Neuronal stem cell (in vitro differentiated cells): ENCODE results near the gene MSMP.

Experiments used
- DNase-seq: peaks from one replicate; pipeline ENCODE4 v3.0.0-alpha.2; 2013; ENCODE audit warnings: low spot score
- H2AFZ ChIP-seq: one replicate; pipeline ENCODE4 v1.6.1; 2013; ENCODE audit warnings: mild to moderate bottlenecking, low read length, inconsistent platforms
- H2AK5ac ChIP-seq: 2 replicates; pipeline ENCODE4 v1.6.1; 2013; ENCODE audit warnings: low read depth, mild to moderate bottlenecking, inconsistent platforms, low read length, moderate library complexity, mixed read lengths
- H2BK120ac ChIP-seq: 2 replicates; pipeline ENCODE4 v1.6.1; 2013; ENCODE audit warnings: low read depth, mild to moderate bottlenecking, inconsistent platforms, low read length, moderate library complexity, mixed read lengths
- H2BK12ac ChIP-seq: one replicate; pipeline ENCODE4 v1.6.1; 2013; ENCODE audit warnings: low read length, inconsistent platforms
- H2BK15ac ChIP-seq: 2 replicates; pipeline ENCODE4 v1.6.1; 2013; ENCODE audit warnings: mild to moderate bottlenecking, low read length, inconsistent platforms, mixed read lengths
- H2BK5ac ChIP-seq: one replicate; pipeline ENCODE4 v1.6.1; 2013; ENCODE audit warnings: inconsistent platforms, mild to moderate bottlenecking, low read length, moderate library complexity
- H3K14ac ChIP-seq: one replicate; pipeline ENCODE4 v1.6.1; 2013; ENCODE audit warnings: low read length, inconsistent platforms
- H3K18ac ChIP-seq: 2 replicates; pipeline ENCODE4 v1.6.1; 2013; ENCODE audit warnings: low read length, inconsistent platforms
- H3K23ac ChIP-seq: 2 replicates; pipeline ENCODE4 v1.6.1; 2013; ENCODE audit warnings: low read depth, mild to moderate bottlenecking, mixed read lengths, low read length, inconsistent platforms; ENCODE audit not compliant: poor library complexity
- H3K27ac ChIP-seq: replicated peaks from 3 replicates; pipeline ENCODE4 v1.5.1; 2013; ENCODE audit warnings: low read length, inconsistent platforms
- H3K27me3 ChIP-seq, 3 experiments: 2 replicates each; pipeline ENCODE4 v1.6.1; 2013; ENCODE audit warnings: low read length in 3 of 3, mild to moderate bottlenecking in 2 of 3, inconsistent platforms in 1 of 3, low read depth in 1 of 3, mixed read lengths in 1 of 3, moderate library complexity in 1 of 3; ENCODE audit not compliant: control insufficient read depth in 3 of 3, insufficient read depth in 3 of 3
- H3K36me3 ChIP-seq, 2 donors: replicated peaks in 1 of 2; 2 replicates each; pipeline ENCODE4 v1.6.1; 2013; ENCODE audit warnings: low read length in 2 of 2; ENCODE audit not compliant: control insufficient read depth in 2 of 2, insufficient read depth in 2 of 2
- H3K4ac ChIP-seq: 2 replicates; pipeline ENCODE4 v1.6.1; 2013; ENCODE audit warnings: inconsistent platforms, mild to moderate bottlenecking, low read length, moderate library complexity
- H3K4me1 ChIP-seq, 2 donors: 1 replicate in 1 of 2; 2 replicates in 1 of 2; pipeline ENCODE4 v1.6.1; 2013; ENCODE audit warnings: low read length in 2 of 2, low read depth in 1 of 2; ENCODE audit not compliant: control insufficient read depth in 2 of 2, insufficient read depth in 1 of 2
- H3K4me2 ChIP-seq: one replicate; pipeline ENCODE4 v1.6.1; 2013; ENCODE audit warnings: mild to moderate bottlenecking, low read length, inconsistent platforms; ENCODE audit not compliant: insufficient read depth, poor library complexity, severe bottlenecking
- H3K4me3 ChIP-seq, 2 donors: 2 replicates each; pipeline ENCODE4 v1.5.1; 2013; ENCODE audit warnings: low read length in 2 of 2, mild to moderate bottlenecking in 2 of 2, inconsistent platforms in 1 of 2, moderate library complexity in 1 of 2
- H3K79me1 ChIP-seq: one replicate; pipeline ENCODE4 v1.6.1; 2013; ENCODE audit warnings: low read depth, mild to moderate bottlenecking, inconsistent platforms, low read length, moderate library complexity
- H3K9ac ChIP-seq: one replicate; pipeline ENCODE4 v1.6.1; 2013; ENCODE audit warnings: mild to moderate bottlenecking, low read depth, low read length, inconsistent platforms; ENCODE audit not compliant: poor library complexity
- H3K9me3 ChIP-seq, 2 donors: replicated peaks in 1 of 2; 2 replicates each; pipeline versions ENCODE3 to v1.6.1; 2013; ENCODE audit warnings: low read length in 2 of 2, mild to moderate bottlenecking in 2 of 2, inconsistent platforms in 1 of 2, low read depth in 1 of 2, mixed read lengths in 1 of 2, moderate library complexity in 1 of 2; ENCODE audit not compliant: control insufficient read depth in 2 of 2, insufficient read depth in 1 of 2
- H4K8ac ChIP-seq: one replicate; pipeline ENCODE4 v1.6.1; 2013; ENCODE audit warnings: low read depth, mild to moderate bottlenecking, inconsistent platforms, low read length, moderate library complexity
- H4K91ac ChIP-seq: one replicate; pipeline ENCODE4 v1.6.1; 2013; ENCODE audit warnings: low read length, low read depth, mild to moderate bottlenecking, inconsistent platforms; ENCODE audit not compliant: poor library complexity
- WGBS, 2 donors: extraction: QIAGEN DNeasy Blood & Tissue Kit; methylation state at CpG; one replicate each; pipeline ENCODE4 v1.1.7; 2013; ENCODE audit warnings: missing lambda C conversion rate in 2 of 2, mixed read lengths in 1 of 2; ENCODE audit not compliant: insufficient read length in 2 of 2, insufficient replicate concordance in 1 of 2; ENCODE audit errors: extremely low coverage in 2 of 2; 5-methylcytosine and 5-hydroxymethylcytosine counted together

MSMP gene

GRCh38 chr9:35746583-35746982, 7.5 kb downstream of the MSMP start:
- DNase-seq = no peak
- H4K8ac ChIP-seq = no peak overlapping the region

GRCh38 chr9:35745569-35745968, 8.5 kb downstream of the MSMP start:
- Histone ChIP-seq H3K79me1 (peaks cover 5% of the 10 kb centered on the region), H2BK5ac (no peak overlapping the region), H4K91ac (no peak overlapping the region), H3K18ac (no peak overlapping the region), H2AFZ (no peak overlapping the region), H3K27ac (no peak overlapping the region), H2AK5ac (no peak overlapping the region), H2BK12ac (no peak overlapping the region), H4K8ac (no peak overlapping the region), H3K27me3 (no peaks in the 10 kb centered on the region), H3K36me3 (peaks cover 32 to 69% of the 10 kb centered on the region in 2 donors), H3K23ac (no peak overlapping the region), H2BK15ac (no peak overlapping the region), H3K9ac (no peak overlapping the region), H2BK120ac (no peak overlapping the region), H3K4me1 (peaks cover 19 to 23% of the 10 kb centered on the region in 2 donors), H3K4me3 (no peak overlapping the region), H3K9me3 (no peaks in the 10 kb centered on the region), H3K14ac (no peak overlapping the region), H3K4me2 (no peak overlapping the region), H3K4ac (no peak overlapping the region)
- WGBS, 2 donors = no CpG with 5 or more reads among the region's 1 CpG
- no peak for DNase-seq

More at GRCh38 chr9:35746583-35746982, 7.5 kb downstream of the MSMP start:
- Histone ChIP-seq H3K27me3 (no peaks in the 10 kb centered on the region), H3K36me3 (peaks cover 35 to 70% of the 10 kb centered on the region in 2 donors), H3K79me1 (peaks cover 5% of the 10 kb centered on the region), H2BK15ac (no peak overlapping the region), H3K4me2 (peak overlapping the region; percentile 26), H3K14ac (no peak overlapping the region), H3K4me1 (peaks cover 19 to 23% of the 10 kb centered on the region in 2 donors), H3K9ac (no peak overlapping the region), H3K27ac (no peak overlapping the region), H2AK5ac (no peak overlapping the region), H2BK5ac (no peak overlapping the region), H3K23ac (no peak overlapping the region), H2AFZ (no peak overlapping the region), H3K18ac (no peak overlapping the region), H3K4ac (no peak overlapping the region), H4K91ac (no peak overlapping the region), H2BK12ac (no peak overlapping the region), H3K4me3 (peak overlapping the region in 1 of 2 donors; percentile 96), H3K9me3 (no peaks in the 10 kb centered on the region), H2BK120ac (no peak overlapping the region)
- no CpG with 5 or more reads among the region's 3 CpGs for whole genome bisulfite sequencing, 2 donors

- Histone ChIP-seq H3K4ac (no peak overlapping the region), H3K9me3 (no peaks in the 10 kb centered on the region), H3K4me2 (no peak overlapping the region), H3K79me1 (no peaks in the 10 kb centered on the region), H3K4me3 (no peak overlapping the region), H3K27me3 (no peaks in the 10 kb centered on the region), H4K91ac (no peak overlapping the region), H2BK120ac (no peak overlapping the region), H3K36me3 (peaks cover 48 to 82% of the 10 kb centered on the region in 2 donors), H2BK5ac (no peak overlapping the region), H2BK12ac (no peak overlapping the region), H2BK15ac (no peak overlapping the region), H3K27ac (no peak overlapping the region), H3K9ac (no peak overlapping the region), H3K14ac (no peak overlapping the region), H2AFZ (no peak overlapping the region), H4K8ac (no peak overlapping the region), H3K18ac (no peak overlapping the region), H2AK5ac (no peak overlapping the region), H3K23ac (no peak overlapping the region), H3K4me1 (peaks cover 13 to 17% of the 10 kb centered on the region in 2 donors)
- no peak for DNase-seq
- no CpG with 5 or more reads among the region's 8 CpGs for WGBS, 2 donors
Measured at GRCh38 chr9:35743880-35744518, 10.1 kb downstream of the MSMP start.

- Histone ChIP-seq H2AK5ac (no peak overlapping the region), H3K9ac (no peak overlapping the region), H2AFZ (no peak overlapping the region), H2BK120ac (no peak overlapping the region), H3K18ac (no peak overlapping the region), H3K9me3 (no peaks in the 10 kb centered on the region), H3K4ac (no peak overlapping the region), H4K91ac (no peak overlapping the region), H3K36me3 (peaks cover 53 to 88% of the 10 kb centered on the region in 2 donors), H4K8ac (no peak overlapping the region), H3K79me1 (no peaks in the 10 kb centered on the region), H3K4me2 (no peak overlapping the region), H3K27ac (no peak overlapping the region), H3K23ac (no peak overlapping the region), H2BK5ac (no peak overlapping the region), H3K4me3 (no peak overlapping the region), H2BK15ac (no peak overlapping the region), H3K14ac (no peak overlapping the region), H2BK12ac (no peak overlapping the region), H3K27me3 (no peaks in the 10 kb centered on the region), H3K4me1 (peaks cover 13 to 17% of the 10 kb centered on the region in 2 donors)
- DNase-seq = no peak
- WGBS, 2 donors = no CpG with 5 or more reads among the region's 2 CpGs
Measured at GRCh38 chr9:35743452-35743851, 10.6 kb downstream of the MSMP start.
